T-helper 2 cell treated with Interferon-gamma antibody and Interleukin-4, amounts not matched to agents 100 ng/mL and 5 ng/mL, for 36 hours (primary cell): ENCODE data around the gene CCM2. TPM values are rescaled to one million over a fixed set of nuclear protein-coding genes. Genes with fewer than 3 reads are reported as not detected.

Experiments
- intact Hi-C: fragments of 100-400 bp; cut with micrococcal nuclease; formaldehyde crosslinking; loops from one replicate; pipeline ENCODE4 v1.15.1; 2023
- total RNA-seq: library from RNA; stranded (reverse); gene quantifications from 2 replicates; pipeline ENCODE4 v1.2.3, GENCODE V29; 2022

CCM2 gene
- total RNA-seq, 1 donor from 2014 or later, result 127 TPM

GRCh38 chr7:44998153-44998871 lies 1.7 kb upstream of the CCM2 start:
- intact Hi-C loops, result loop anchor here (10.0 kb wide), 1 partner anchor 766 kb away; no protein-coding TSS in a partner anchor

- intact Hi-C loops, result loop anchor here (1.0 to 10.0 kb wide), 7 partner anchors 13 to 765 kb away; partner anchors contain the start of genes MYO1G, PPIA, PURB and ZMIZ2
Observed at GRCh38 chr7:44999245-45000092, 532 bp upstream of the CCM2 start.

GRCh38 chr7:45001138-45001694 lies 1.2 kb downstream of the CCM2 start:
- intact Hi-C loops, result loop anchor here (1.0 to 5.0 kb wide), 4 partner anchors 27 to 252 kb away; partner anchors contain the start of genes PPIA and ZMIZ2

DNA sequence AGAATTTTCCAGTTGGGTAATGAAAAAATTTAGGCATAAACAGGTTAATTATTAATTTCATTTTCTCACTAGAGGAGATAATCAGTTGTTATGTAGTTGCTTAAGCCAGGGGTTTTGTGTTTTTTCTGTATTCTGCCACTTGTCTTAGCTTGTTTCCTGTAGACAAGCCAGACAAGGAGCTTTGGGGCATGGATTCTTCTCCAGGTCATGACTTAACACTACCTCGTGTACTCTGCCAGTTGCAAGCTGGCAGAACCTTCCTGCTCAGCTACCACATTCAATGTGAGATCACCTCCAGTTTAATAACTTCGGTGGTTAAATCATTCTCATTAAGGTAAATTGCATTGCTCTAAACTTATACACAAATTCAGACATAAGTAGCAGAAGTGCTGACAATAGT lies 1.8 kb downstream of the CCM2 start:
- intact Hi-C loops, result loop anchor here (1.0 to 5.0 kb wide), 4 partner anchors 26 to 253 kb away; partner anchors contain the start of genes PPIA and ZMIZ2

- intact Hi-C loops, result loop anchor here (5.0 kb wide), 1 partner anchor 206 kb away; the partner anchor contains the start of gene PPIA
Observed at GRCh38 chr7:45003789-45004188, 3.8 kb downstream of the CCM2 start.

DNA sequence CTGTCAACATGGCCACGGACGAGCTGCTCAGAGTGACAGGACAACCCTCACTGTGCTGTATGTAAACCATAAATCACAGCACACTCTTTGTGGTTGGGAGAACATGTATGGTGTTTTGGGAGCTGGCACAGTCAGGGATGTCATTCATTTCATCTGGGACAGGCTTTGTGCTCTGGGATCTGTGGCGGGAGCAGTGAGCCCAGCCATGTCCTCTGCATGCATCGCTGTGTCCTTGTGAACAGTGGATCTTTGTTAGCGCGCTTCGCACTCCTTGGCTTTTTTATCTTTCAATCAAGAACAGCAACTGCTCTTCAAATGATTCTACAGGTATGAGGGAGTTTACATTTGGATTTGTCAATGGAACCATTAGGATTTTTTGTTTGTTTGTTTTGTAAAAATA lies 7.1 kb downstream of the CCM2 start:
- intact Hi-C loops, result no loop called here

DNA sequence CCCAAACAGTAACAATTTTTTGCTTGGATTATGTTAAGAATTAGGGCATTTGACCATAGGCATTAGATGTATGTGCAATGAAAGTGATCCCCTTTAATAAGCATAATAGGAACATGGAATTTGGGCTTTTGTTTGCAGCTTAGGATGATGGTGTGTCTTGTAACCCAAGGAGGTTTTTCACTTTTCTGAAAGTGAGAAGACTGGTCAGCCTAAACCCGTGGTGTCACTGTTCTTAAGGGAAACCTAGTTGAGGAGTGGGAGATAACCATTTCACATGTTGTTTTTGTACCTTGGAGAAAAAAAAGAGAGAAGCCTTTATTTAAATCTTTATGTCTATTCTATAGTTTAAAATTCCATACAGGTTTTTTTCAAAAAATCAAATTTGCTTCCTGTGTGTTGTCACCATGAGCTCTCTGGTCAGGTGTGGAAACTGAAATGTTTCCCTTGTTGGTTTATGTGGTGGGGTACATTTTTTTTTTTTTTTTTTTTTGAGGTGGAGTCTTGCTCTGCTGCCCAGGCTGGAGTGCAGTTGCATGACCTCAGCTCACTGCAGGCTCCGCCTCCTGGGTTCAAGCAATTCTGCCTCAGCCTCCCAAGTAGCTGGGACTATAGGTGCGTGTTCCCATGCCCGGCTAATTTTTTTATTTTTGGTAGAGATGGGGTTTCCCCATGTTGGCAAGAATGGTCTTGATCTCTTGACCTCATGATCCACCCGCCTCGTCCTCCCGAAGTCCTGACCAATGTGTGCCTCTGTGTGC lies 7.7 kb downstream of the CCM2 start:
- intact Hi-C loops, result no loop called here

DNA sequence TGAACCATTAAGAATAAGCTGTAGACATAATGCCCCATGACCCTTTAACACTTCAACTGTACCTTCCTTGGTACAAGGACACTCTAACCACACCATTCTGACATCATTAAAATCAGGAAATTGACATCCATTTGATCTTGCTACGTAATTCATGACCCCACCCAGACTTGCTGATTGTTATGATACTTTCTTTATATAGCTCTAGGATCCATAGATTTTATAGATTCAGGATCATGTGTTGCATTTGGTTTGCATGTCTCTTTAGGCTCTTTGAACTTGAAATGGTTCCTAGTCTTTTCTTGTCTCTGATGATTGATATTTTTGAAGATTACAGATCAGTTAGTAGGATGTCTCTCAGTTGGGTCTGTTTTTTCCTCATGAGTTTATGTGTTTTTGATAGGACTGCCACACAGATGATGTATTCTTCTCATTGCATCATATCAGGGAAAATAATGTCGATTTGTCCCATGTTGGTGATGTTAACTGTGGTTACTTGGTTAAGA lies 13.5 kb downstream of the CCM2 start:
- intact Hi-C loops, result no loop called here

DNA sequence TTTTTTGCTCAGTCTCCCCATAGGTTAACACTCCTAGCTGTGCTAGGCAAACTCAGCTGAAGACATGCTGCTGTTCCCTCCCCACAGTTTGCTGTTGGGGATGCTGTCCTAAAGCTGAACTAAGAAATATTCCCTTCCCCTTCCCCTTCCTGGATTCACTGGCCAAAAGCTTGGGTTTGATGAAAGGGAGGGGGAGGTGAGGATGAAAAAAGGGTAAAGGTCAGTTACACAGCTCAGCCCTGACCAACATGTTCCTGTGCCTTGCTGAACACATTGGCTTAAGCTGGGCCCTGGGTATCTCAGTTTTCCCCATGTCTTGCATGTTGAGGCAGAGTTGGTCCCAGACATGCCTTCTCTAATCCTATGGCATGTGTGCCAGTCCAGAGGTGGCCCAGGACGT lies 15.3 kb downstream of the CCM2 start:
- intact Hi-C loops, result no loop called here

- intact Hi-C loops, result no loop called here
Observed at GRCh38 chr7:45017253-45017652, 17.3 kb downstream of the CCM2 start.

GRCh38 chr7:45020915-45021314 lies 20.9 kb downstream of the CCM2 start:
- intact Hi-C loops, result no loop called here

DNA sequence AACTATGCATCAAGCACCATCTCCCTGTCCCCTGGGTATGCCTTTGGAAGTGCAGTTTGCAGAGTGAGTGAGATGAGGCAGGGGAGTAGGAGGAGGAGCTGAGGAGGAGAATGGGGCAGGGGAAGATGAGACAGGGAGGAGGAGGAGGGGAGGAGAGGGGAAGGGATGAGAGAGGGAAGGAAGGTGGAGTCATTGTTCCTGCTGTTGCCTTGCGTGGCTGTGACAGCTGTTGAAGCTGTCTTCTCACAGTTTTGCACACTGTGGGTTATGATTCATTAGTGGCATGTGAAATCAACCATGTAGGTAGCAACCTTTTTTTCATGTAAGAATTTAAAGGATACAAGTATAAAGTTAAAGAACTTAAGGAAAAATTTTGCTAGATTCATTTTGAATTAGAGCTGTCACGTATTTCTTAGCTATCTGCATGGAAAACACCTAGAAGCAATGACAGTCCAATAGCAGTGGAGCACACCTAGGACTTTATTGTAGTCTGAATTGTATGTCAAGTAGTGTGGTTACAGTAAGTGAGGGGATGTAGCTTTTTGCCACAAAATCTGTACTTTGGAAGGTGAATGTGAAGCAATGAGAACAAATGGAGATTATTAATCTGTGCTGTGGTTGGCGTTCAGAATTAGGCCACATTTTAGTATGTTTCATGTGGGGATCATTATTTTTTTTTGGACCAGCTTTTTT lies 21.7 kb downstream of the CCM2 start:
- intact Hi-C loops, result no loop called here

GRCh38 chr7:45024126-45024744 lies 24.2 kb downstream of the CCM2 start:
- intact Hi-C loops, result no loop called here

DNA sequence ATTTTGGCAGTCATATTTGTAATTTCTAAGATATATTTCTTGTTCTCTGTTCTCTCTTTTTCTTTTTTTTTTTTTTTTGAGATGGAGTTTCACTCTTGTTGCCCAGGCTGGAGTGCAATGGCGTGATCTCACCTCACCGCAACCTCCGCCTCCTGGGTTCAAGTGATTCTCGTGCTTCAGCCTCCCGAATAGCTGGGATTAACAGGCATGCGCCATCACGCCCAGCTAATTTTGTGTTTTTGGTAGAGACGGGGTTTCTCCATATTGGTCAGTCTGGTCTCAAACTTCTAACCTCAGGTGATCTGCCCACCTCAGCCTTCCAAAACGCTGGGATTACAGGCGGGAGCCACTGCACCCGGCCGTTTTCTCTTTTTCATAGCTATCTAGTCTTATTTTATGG lies 25.5 kb downstream of the CCM2 start:
- intact Hi-C loops, result loop anchor here (5.0 kb wide), 1 partner anchor 112 kb away; no protein-coding TSS in a partner anchor

DNA sequence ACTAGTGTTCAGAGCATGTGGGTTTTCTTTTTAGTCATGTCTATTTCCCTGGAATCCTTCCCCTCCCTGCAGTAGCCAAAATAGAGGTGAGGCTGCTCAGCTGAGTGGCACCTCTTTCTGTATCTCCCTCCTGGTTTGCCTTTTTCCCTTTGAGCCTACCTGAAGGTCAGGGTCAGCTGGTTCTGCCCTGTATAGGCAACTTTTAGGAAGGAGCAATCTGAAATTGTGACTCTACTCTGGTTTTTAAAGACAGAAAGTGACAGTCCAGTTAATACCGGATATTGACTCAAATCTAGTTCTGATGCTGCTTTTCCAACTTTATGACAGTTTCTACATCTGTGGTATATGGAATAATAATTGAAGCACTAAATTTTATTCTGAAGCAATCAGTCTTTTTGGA lies 26.0 kb downstream of the CCM2 start:
- intact Hi-C loops, result loop anchor here (5.0 kb wide), 1 partner anchor 111 kb away; no protein-coding TSS in a partner anchor

- intact Hi-C loops, result loop anchor here (1.0 to 5.0 kb wide), 4 partner anchors 48 to 421 kb away; partner anchors contain the start of genes MYO1G, OGDH and TBRG4
Observed at GRCh38 chr7:45026984-45027773, 27.2 kb downstream of the CCM2 start.

DNA sequence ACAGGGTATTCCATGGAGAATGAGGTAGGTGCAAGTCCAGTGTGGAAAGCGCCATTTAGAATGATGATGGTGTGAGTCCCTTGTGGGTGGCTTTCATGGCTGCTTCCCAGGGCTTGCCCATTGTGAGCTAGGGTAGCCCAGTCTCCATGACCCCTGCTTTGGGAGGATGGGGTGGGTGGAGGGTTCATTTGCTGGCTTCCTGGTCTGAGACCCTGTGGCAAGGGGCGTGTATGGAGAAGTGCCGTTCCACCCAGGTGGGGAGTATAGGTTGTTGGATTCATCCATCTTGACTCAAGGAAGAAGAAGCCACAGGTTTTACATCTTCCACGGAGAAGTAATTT lies 27.7 kb downstream of the CCM2 start:
- intact Hi-C loops, result loop anchor here (1.0 to 5.0 kb wide), 5 partner anchors 26 to 421 kb away; partner anchors contain the start of genes MYO1G, OGDH and TBRG4

DNA sequence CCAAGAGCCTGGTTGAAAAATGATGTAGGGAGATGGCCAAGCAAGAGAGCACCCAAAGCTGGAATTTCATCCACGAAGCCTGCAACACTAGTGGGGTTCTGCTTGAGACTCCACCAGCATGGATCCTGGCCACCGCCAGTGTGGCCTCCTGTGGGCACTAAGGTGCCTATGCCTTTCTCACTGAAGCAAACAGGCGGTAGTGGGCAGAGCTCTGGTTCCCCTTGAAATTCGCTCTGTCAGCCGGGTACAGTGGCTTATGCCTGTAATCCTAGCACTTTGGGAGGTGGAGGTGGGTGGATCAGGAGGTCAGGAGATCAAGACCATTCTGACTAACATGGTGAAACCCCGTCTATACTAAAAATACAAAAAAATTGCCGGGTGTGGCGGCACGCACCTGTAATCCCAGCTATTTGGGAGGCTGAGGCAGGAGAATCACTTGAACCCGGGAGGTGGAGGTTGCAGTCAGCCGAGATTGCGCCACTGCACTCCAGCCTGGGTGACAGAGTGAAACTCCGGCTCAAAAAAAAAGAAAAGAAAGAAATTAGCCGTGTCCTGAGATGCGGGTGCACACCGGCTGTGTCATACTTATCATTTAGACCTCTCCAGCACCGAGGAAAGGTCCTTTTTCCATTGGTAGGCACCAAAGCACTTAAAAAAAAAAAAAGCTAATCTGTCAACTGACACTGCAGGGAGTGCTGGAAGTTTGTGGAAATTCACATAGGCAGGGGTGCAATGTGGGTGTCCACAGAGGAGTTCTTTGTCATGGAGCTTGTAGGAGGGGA lies 28.3 kb downstream of the CCM2 start:
- intact Hi-C loops, result loop anchor here (1.0 to 5.0 kb wide), 2 partner anchors 27 to 109 kb away; no protein-coding TSS in a partner anchor
